GM12873 (cell line): ENCODE measurements around the gene GON7.

Source experiments
- TF ChIP-seq, protein P1 (sequence below): IDR thresholded peaks from 2 replicates; pipeline ENCODE4 v1.5.1; 2012; ENCODE audit warnings: low read depth, mild to moderate bottlenecking, moderate library complexity, low read length, control low read depth; ENCODE audit not compliant: insufficient read depth; ENCODE audit errors: missing control alignments

GON7 gene

DNA sequence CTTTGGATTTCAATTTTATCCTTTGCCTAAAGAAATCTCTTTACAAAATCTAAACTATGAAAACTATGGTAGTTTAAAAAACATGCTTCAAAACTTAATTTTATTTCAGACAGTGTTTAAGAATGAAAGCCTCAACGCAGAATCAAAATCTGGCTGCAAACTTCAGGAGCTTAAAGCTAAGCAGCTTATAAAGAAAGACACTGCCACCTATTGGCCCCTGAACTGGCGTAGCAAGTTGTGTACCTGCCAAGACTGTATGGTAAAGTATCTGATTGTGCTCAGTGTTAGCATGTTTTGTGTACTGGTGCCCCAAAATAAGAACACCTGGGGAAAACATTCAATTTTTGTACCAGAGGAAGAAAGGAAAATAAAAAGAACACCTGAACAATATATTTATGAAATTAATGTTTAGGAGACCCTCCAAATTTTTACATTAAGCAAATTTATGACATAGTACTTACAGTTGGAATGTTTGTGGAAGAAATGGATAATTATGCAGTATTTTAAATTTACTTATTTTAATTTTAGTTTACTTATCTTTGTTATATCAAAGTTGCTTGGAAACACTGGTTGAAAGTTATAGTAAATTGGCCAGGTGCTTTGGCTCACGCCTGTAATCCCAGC is 12.3 kb upstream of the GON7 start:
- TF ChIP-seq, protein P1, sequence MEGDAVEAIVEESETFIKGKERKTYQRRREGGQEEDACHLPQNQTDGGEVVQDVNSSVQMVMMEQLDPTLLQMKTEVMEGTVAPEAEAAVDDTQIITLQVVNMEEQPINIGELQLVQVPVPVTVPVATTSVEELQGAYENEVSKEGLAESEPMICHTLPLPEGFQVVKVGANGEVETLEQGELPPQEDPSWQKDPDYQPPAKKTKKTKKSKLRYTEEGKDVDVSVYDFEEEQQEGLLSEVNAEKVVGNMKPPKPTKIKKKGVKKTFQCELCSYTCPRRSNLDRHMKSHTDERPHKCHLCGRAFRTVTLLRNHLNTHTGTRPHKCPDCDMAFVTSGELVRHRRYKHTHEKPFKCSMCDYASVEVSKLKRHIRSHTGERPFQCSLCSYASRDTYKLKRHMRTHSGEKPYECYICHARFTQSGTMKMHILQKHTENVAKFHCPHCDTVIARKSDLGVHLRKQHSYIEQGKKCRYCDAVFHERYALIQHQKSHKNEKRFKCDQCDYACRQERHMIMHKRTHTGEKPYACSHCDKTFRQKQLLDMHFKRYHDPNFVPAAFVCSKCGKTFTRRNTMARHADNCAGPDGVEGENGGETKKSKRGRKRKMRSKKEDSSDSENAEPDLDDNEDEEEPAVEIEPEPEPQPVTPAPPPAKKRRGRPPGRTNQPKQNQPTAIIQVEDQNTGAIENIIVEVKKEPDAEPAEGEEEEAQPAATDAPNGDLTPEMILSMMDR = peak; percentile 78

DNA sequence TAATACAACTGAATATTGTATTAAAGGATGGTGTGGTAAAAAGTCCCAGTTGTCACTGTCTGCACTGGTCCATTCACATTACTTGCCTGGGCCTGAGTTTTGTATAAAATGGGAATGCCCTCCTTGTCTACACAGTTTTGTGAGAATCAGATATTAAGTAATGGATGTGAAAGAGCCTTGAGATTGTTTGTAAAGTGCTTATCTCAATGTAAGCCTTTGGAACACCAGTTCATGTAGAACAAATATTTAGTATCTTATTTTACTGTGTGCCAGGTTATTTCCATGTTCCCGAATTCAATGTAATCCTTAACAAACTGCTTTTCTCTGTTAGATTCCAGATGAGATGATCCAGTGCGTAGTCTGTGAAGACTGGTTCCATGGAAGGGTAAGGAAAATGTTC is 7.7 kb upstream of the GON7 start:
- TF ChIP-seq, protein P1 = no peak

DNA sequence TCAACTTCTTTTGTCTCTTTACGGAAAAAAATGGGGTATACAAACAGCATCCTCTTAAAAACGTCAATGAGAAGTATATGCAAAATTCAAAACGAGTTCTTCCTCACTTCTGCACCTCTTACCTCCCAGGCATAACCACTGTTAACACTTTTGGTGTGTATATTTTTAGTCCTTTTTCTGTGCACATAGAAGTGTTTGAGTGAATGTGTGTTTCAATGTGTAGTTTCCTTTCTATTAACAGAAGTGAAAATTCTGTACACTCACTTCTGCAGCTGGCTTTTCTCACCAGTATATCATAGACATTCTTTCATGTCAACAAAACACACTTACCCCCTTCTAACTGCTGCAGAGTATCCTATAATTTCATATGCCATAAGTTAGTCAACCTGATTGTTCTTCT is 5.6 kb upstream of the GON7 start:
- TF ChIP-seq, protein P1 = no peak

DNA sequence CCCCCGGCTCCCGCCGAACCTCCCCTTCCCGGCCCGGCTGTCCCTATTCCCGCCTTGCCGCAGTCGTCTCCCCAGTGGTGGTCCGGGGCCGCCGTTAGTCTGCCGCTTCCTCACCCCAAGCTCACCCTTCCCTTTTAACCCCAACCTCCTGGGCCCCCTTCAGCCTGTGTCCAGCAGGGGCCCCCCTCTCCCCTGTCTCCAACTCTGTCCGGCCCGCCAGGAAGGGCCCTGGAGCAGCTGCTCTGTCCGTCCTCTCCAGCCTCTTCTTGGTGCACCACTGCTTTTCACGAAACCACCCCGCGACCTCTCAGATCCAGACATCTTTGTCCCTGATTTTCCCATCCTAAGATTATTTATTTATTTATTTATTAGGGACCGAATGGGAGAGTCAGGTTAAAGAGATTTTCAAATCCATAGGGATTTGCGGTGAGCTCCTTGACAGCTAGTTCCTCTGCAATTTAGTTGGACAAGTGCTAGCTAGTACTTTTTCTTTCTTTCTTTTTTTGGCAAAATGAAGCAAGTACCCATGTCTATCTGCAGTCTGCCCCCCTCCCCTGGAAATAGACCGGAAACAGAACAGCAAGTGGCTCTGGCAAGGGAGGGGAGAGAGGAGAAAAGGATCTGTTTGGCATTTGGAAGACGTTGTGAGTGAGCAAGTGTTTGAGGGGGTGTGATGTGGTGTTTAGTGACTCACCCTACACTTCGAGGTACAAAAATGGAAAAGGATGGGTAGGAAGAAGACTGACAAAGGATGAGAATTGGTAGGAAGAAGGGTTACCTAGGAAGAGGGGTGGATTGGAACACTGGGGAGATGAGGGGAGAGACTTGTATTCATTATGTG is 823 bp upstream of the GON7 start:
- TF ChIP-seq, protein P1 = peak; percentile 44

DNA sequence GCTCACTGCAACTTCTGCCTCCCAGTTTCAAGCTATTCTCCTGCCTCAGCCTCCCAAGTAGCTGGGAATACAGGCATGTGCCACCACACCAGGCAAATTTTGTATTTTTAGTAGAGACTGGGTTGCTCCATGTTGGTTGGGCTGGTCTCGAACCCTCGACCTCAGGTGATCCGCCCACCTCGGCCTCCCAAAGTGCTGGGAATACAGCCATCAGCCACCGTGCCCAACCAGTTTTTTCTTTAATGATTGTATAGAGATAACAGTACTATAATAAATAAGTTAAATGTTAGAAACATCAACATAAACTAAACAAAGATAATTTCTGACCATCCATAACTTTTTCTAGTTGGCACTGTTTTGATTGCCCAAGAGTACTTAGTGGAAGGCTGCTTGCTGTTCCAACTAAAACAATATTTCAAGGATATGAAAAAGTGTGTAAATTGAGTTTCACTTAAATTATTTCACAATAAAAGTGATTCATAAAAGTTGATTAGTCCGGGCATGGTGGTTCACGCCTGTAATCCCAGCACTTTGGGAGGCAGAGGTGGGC is 5.6 kb downstream of the GON7 start:
- TF ChIP-seq, protein P1 = no peak

DNA sequence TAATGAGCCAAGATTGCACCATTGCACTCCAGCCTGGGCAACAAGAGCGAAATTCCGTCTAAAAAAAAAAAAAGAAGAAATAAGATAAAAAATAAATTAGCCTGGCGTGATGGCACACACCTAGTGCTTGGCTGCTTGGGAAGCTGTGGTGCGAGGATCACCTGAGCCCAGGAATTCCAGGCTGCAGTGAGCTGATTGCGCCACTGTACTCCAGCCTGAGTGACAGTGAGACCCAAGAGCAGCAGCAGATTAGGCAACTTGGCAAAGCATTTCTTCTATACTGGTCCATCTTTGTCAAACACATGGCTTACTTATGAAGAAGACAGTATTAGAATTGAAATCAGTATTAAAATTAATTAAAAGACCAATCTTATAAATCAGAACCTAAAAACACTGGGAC is 6.3 kb downstream of the GON7 start:
- TF ChIP-seq, protein P1 = no peak

DNA sequence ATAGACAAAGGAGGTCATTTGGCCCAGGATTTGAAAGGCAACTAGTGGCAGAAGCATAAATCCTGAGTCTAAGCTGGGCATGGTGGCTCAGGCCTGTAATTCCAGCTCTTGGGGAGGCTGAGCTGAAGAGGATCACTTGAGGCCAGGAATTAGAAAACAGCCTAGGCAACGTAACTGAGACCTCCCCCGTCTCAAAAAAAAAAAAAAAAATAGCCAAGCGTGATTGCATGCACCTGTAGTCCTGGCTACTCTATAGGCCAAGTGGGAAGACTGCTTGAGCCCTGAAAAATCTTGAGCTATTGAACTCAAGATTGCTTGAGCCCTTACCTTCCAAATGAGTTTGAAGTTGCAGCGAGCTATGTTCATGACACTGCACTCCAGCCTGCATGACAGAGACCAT is 7.8 kb downstream of the GON7 start:
- TF ChIP-seq, protein P1 = no peak
